ENCODE results near the gene PPP2R2B. TPM values are rescaled to one million over a fixed set of nuclear protein-coding genes. Genes with fewer than 3 reads are reported as not detected.
"Not testable (repeated sequence)": the region's sequence is repeated elsewhere in the genome, so short reads cannot be mapped to it uniquely, and the experiment has no call there.

The PPP2R2B gene
- total RNA-seq, 6 experiments from 2014 or later: 0.15 to 0.77 (median 0.27) TPM

DNA sequence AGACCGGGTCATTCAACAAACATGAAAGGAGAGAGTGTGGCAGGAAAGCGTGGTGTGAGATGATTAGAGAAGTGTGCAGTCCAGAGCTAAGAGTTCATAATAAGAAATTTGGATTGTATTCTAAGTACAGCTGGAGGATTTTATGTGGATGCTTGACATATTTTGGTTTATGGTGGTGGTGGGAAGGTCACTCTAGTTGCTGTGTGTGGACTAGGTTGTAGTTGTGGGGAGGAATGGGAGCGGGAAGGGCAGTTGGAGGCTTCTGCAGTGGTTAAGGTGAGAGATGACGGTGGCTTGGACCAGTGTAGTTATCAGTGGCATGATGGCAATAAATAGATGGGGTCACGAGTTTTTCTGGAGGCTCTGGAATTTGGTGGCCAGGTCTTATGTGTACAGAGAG is 316.8 kb downstream of the PPP2R2B start:
- DNase-seq (no peak), ATAC-seq (no peak)
- H3K9me3 ChIP-seq: no peaks in the 10 kb centered on the region
- H3K4me1 ChIP-seq: no peaks in the 10 kb centered on the region
- intact Hi-C loops (cut with DNase I): no loop called here
- no peak overlapping the region for H3K4me3 ChIP-seq
- no peaks in the 10 kb centered on the region for H3K36me3 ChIP-seq
- H3K27ac ChIP-seq: no peak overlapping the region
- TF ChIP-seq POLR2A (IDR thresholded peaks at IDR 0.05): no peak
- TF ChIP-seq, protein P1, sequence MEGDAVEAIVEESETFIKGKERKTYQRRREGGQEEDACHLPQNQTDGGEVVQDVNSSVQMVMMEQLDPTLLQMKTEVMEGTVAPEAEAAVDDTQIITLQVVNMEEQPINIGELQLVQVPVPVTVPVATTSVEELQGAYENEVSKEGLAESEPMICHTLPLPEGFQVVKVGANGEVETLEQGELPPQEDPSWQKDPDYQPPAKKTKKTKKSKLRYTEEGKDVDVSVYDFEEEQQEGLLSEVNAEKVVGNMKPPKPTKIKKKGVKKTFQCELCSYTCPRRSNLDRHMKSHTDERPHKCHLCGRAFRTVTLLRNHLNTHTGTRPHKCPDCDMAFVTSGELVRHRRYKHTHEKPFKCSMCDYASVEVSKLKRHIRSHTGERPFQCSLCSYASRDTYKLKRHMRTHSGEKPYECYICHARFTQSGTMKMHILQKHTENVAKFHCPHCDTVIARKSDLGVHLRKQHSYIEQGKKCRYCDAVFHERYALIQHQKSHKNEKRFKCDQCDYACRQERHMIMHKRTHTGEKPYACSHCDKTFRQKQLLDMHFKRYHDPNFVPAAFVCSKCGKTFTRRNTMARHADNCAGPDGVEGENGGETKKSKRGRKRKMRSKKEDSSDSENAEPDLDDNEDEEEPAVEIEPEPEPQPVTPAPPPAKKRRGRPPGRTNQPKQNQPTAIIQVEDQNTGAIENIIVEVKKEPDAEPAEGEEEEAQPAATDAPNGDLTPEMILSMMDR (IDR thresholded peaks at IDR 0.05): no peak
- H3K27me3 ChIP-seq: no peaks in the 10 kb centered on the region
- WGBS (ENCODE audit: insufficient coverage, low coverage, low lambda C conversion rate, missing lambda C conversion rate): 59% methylated on average over 4 of the region's 5 CpGs

DNA sequence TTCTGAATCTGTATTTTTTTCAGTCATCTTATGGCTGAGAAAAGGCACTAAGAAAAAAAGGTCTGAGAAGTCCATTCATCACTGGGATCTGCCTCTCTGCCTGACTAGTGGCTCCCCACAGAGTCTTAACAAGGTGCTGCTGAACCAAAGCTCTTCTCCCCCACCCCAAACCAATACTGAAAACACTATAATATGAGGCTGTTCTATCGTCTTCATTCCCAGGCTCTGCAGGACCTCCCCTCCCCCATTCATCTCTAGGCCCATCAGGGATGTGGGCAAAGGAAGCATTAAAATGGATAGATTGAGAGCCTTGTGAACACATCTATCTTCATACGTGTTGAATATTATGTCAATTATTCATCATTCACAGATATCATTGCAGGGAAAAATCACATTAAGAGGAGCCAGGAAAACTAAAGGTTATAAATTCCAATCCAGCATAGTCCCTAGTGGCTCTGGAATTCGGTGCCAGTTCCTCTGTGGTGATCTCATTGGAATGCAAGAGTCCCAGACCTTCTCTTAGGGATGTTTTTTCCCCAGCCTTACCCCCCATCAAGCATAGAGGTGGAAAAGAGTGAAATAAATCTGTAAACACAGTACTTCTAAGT is 318.2 kb downstream of the PPP2R2B start:
- H3K9me3 ChIP-seq: no peaks in the 10 kb centered on the region
- no peak for ATAC-seq
- no peaks in the 10 kb centered on the region for H3K36me3 ChIP-seq
- H3K27me3 ChIP-seq: no peaks in the 10 kb centered on the region
- TF ChIP-seq POLR2A (IDR thresholded peaks at IDR 0.05): no peak
- TF ChIP-seq, protein P1 (IDR thresholded peaks at IDR 0.05): no peak
- H3K4me3 ChIP-seq: no peak overlapping the region
- H3K27ac ChIP-seq: no peak overlapping the region
- WGBS (ENCODE audit: insufficient coverage, low coverage, low lambda C conversion rate, missing lambda C conversion rate): 34% methylated on average over 3 of the region's 3 CpGs
- no peaks in the 10 kb centered on the region for H3K4me1 ChIP-seq
- DNase-seq: no peak
- intact Hi-C loops (cut with DNase I): no loop called here

GRCh38 chr5:146556884-146557283 is 321.7 kb downstream of the PPP2R2B start:
- H3K4me1 ChIP-seq; H3K27ac ChIP-seq; ATAC-seq; intact Hi-C loops (cut with DNase I); H3K27me3 ChIP-seq; H3K36me3 ChIP-seq; H3K4me3 ChIP-seq; DNase-seq; H3K9me3 ChIP-seq: not testable (repeated sequence)
- WGBS (ENCODE audit: insufficient coverage, low coverage, low lambda C conversion rate, missing lambda C conversion rate): 94% methylated on average over 2 of the region's 4 CpGs

- Histone ChIP-seq H3K27me3 (no peaks in the 10 kb centered on the region), H3K36me3 (no peaks in the 10 kb centered on the region), H3K9me3 (no peaks in the 10 kb centered on the region), H3K27ac (no peak overlapping the region), H3K4me1 (no peaks in the 10 kb centered on the region), H3K4me3 (no peak overlapping the region)
- no peak for DNase-seq
- no peak for ATAC-seq
- no peak for TF ChIP-seq POLR2A (IDR thresholded peaks at IDR 0.05)
- TF ChIP-seq, protein P1 (IDR thresholded peaks at IDR 0.05): no peak
- intact Hi-C loops (cut with DNase I): no loop called here
- 28% methylated on average over 3 of the region's 3 CpGs for WGBS (ENCODE audit: insufficient coverage, low coverage, low lambda C conversion rate, missing lambda C conversion rate)
Measured at GRCh38 chr5:146553446-146553845, 325.1 kb downstream of the PPP2R2B start.

DNA sequence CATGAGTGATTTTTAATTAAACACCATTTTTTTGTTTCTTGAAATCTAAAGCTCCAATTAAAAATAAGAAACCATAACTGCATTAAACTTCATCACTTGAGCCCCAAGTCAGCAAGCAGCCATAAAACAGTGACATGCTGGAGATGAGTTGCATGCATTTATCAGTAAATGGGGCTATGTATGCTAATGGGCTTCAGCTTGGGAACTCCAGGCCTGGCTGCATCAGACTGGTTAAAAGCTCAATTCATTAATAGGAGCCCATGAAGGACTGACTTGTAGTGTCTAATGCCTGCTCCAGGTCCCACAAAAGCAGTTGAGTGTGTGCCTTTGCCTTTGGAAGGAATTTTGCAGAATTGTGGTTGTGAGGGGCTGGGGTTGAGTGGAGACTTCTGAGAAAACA is 328.9 kb downstream of the PPP2R2B start:
- Histone ChIP-seq H3K27me3 (no peaks in the 10 kb centered on the region), H3K9me3 (no peaks in the 10 kb centered on the region), H3K4me3 (no peak overlapping the region), H3K36me3 (no peaks in the 10 kb centered on the region), H3K27ac (no peak overlapping the region), H3K4me1 (no peaks in the 10 kb centered on the region)
- intact Hi-C loops (cut with DNase I): loop anchor here (10.0 kb wide), 1 partner anchor 415 kb away; no protein-coding TSS in a partner anchor
- TF ChIP-seq, protein P1 (IDR thresholded peaks at IDR 0.05): no peak
- TF ChIP-seq POLR2A (IDR thresholded peaks at IDR 0.05): no peak
- ATAC-seq (no peak), DNase-seq (no peak)
